Middle frontal gyrus (tissue), 1 donor: ENCODE measurements around the gene LGR6.
"Not testable (repeated sequence)": the region's sequence is repeated elsewhere in the genome, so short reads cannot be mapped to it uniquely, and the experiment has no call there.

Experiments
- DNase-seq: peaks from one replicate; pipeline ENCODE4 v3.0.0-alpha.2; 2015; ENCODE audit warnings: low spot score; ENCODE audit errors: extremely low spot score

Gene LGR6

GRCh38 chr1:202319381-202320080 is 125.9 kb downstream of the LGR6 start:
- DNase-seq: no peak

- DNase-seq: no peak
Measured at GRCh38 chr1:202320081-202320405, 126.4 kb downstream of the LGR6 start.

- DNase-seq: no peak
Measured at GRCh38 chr1:202323731-202324130, 130.1 kb downstream of the LGR6 start.

GRCh38 chr1:202324646-202325045 is 131.0 kb downstream of the LGR6 start:
- no peak for DNase-seq

GRCh38 chr1:202329891-202330290 is 136.3 kb downstream of the LGR6 start:
- no peak for DNase-seq

GRCh38 chr1:202333861-202334260 is 140.3 kb downstream of the LGR6 start:
- no peak for DNase-seq

- no peak for DNase-seq
Measured at GRCh38 chr1:202343652-202344349, 150.2 kb downstream of the LGR6 start.

GRCh38 chr1:202348005-202348508 is 154.5 kb downstream of the LGR6 start:
- DNase-seq: no peak

- DNase-seq: peak; percentile 99
Measured at GRCh38 chr1:202348509-202349205, 155.1 kb downstream of the LGR6 start, which contains the start of gene PPP1R12B. TSS of gene PPP1R12B (plus strand) at chr1:202348699. CDS start at chr1:202348852, 153 bp downstream.

GRCh38 chr1:202349206-202349928 is 155.8 kb downstream of the LGR6 start:
- no peak for DNase-seq

GRCh38 chr1:202351725-202352124 is 158.1 kb downstream of the LGR6 start:
- DNase-seq: no peak

GRCh38 chr1:202352583-202353197 is 159.1 kb downstream of the LGR6 start:
- DNase-seq: not testable (repeated sequence)

GRCh38 chr1:202355944-202356553 is 162.4 kb downstream of the LGR6 start:
- DNase-seq: no peak

- DNase-seq: no peak
Measured at GRCh38 chr1:202357506-202357905, 163.9 kb downstream of the LGR6 start.

GRCh38 chr1:202361224-202361623 is 167.6 kb downstream of the LGR6 start:
- DNase-seq: no peak

GRCh38 chr1:202361701-202362100 is 168.1 kb downstream of the LGR6 start:
- DNase-seq: no peak

GRCh38 chr1:202362212-202362611 is 168.6 kb downstream of the LGR6 start:
- no peak for DNase-seq

GRCh38 chr1:202365092-202365815 is 171.7 kb downstream of the LGR6 start:
- DNase-seq: no peak

- peak; percentile 37 for DNase-seq
Measured at GRCh38 chr1:202367271-202367670, 173.7 kb downstream of the LGR6 start.
